Panc1 (cell line): ENCODE measurements around the gene AKAP12. TPM values are rescaled to one million over a fixed set of nuclear protein-coding genes. Genes with fewer than 3 reads are reported as not detected.
A peak's percentile ranks its signal among the peaks of the same experiment; 100 is the strongest.

Source experiments
- ATAC-seq: fragments of 200-7000 bp; cut with Tn5 transposase; 2 replicates; pipeline ENCODE4 v1.9.1; 2020; ENCODE audit warnings: mild to moderate bottlenecking, moderate library complexity
- BruUV-seq: library from RNA; stranded (reverse); fragments of 400-500 nt; replicated peaks from 2 replicates; lab custom pipeline; 2021; lab: Mats Ljungman, UMichigan
- CTCF ChIA-PET: fragments of 300-600 bp; sonication (Branson Sonifier 250); formaldehyde crosslinking; loops from one replicate; lab custom pipeline; 2022; ENCODE audit warnings: antibody characterized with exemption; lab: Charles Lee
- POLR2A ChIA-PET: fragments of 300-600 bp; sonication (Branson Sonifier 250); formaldehyde crosslinking; loops from one replicate; lab custom pipeline; 2022; ENCODE audit warnings: antibody characterized with exemption; lab: Charles Lee
- DNase-seq: peaks from one replicate; pipeline ENCODE4 v3.0.0-alpha.2; 2010; ENCODE audit warnings: low read depth, low spot score
- H3K27ac ChIP-seq: 2 replicates; pipeline ENCODE4 v1.5.1; 2011; ENCODE audit warnings: mild to moderate bottlenecking, low read length, inconsistent platforms
- H3K27me3 ChIP-seq: fragments of 200-500 bp; sonication (Bioruptor generic); 2 replicates; pipeline ENCODE4 v1.6.0; 2014; ENCODE audit warnings: low read length, inconsistent platforms; ENCODE audit not compliant: control insufficient read depth, insufficient read depth
- H3K36me3 ChIP-seq: fragments of 200-500 bp; sonication (Bioruptor generic); 2 replicates; pipeline ENCODE4 v1.5.1; 2014; ENCODE audit warnings: inconsistent platforms, mild to moderate bottlenecking, low read length, moderate library complexity; ENCODE audit not compliant: control insufficient read depth, insufficient read depth
- H3K4me1 ChIP-seq: 2 replicates; pipeline ENCODE4 v1.5.1; 2011; ENCODE audit warnings: inconsistent platforms, mild to moderate bottlenecking, low read length, moderate library complexity; ENCODE audit not compliant: control insufficient read depth, insufficient read depth
- H3K4me3 ChIP-seq, 2 experiments: 2 replicates each; pipeline ENCODE4 v1.5.1; 2011 to 2012; ENCODE audit warnings: low read depth in 2 of 2, low read length in 2 of 2, mild to moderate bottlenecking in 2 of 2, inconsistent platforms in 1 of 2, moderate library complexity in 1 of 2
- H3K9me3 ChIP-seq: fragments of 200-500 bp; sonication (Bioruptor generic); 2 replicates; pipeline ENCODE4 v1.5.1; 2014; ENCODE audit warnings: low read depth, mild to moderate bottlenecking, inconsistent platforms, low read length, moderate library complexity; ENCODE audit not compliant: control insufficient read depth, insufficient read depth
- POLR2AphosphoS5 ChIP-seq: IDR thresholded peaks from 2 replicates; pipeline ENCODE4 v1.6.1; 2012; ENCODE audit warnings: mild to moderate bottlenecking, low read depth, low read length, moderate library complexity
- SIN3A ChIP-seq: IDR thresholded peaks from 2 replicates; pipeline ENCODE4 v1.6.1; 2012; ENCODE audit warnings: low read depth, mild to moderate bottlenecking, low read length, moderate library complexity, borderline replicate concordance; ENCODE audit not compliant: insufficient read depth
- TCF7L2 ChIP-seq: IDR thresholded peaks from 2 replicates; pipeline ENCODE4 v1.6.1; 2011; ENCODE audit warnings: mild to moderate bottlenecking, low read depth, low read length, inconsistent platforms
- in situ Hi-C: cut with HindIII; loops from 2 replicates; pipeline ENCODE4 v1.10.0; 2016; ENCODE audit warnings: low sequenced_read_pairs, low pct_unique_long_range_greater_than_20kb
- intact Hi-C: fragments of 100-400 bp; cut with micrococcal nuclease; formaldehyde crosslinking; loops from one replicate; pipeline ENCODE4 v1.10.0; 2022; ENCODE audit not compliant: unreplicated experiment
- total RNA-seq: library from RNA; stranded (reverse); gene quantifications from one replicate; pipeline ENCODE4 v1.2.1, GENCODE V29; 2021; ENCODE audit not compliant: unreplicated experiment
- TF ChIP-seq, protein P1 (sequence below): fragments of 450-650 bp; IDR thresholded peaks from 2 replicates; pipeline ENCODE4 v1.5.1; 2017; ENCODE audit warnings: mild to moderate bottlenecking
- TF ChIP-seq, protein P2 (sequence below), 2 experiments: IDR thresholded peaks; 2 replicates each; pipeline ENCODE4 v1.6.1; 2011 to 2012; ENCODE audit warnings: low read depth in 2 of 2, control low read depth in 1 of 2, low read length in 1 of 2, mild to moderate bottlenecking in 1 of 2, moderate library complexity in 1 of 2; ENCODE audit not compliant: insufficient read depth in 1 of 2

Gene AKAP12
- total RNA-seq, 1 experiment from 2014 or later: 267 TPM

DNA sequence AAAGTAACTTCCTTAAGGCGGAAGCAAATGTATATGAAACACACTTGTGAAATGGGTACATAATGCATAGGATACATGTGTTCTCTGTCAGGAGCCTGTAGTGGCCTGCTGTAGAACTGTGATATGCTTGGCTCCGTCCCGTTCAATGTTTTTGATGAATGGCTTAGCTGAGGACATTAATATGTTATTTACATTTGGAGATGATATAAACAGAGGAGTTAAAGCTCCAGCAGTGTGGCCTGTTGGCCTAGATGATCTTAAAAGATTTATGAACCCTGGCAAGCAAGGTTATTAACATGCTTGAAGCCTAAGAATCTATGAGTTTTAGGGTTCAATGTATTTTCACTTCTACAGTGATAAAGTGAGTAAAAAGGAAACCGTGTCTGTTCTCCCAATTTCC, 59.2 kb downstream of the AKAP12 start:
- H3K27me3 ChIP-seq: no peaks in the 10 kb centered on the region
- CTCF ChIA-PET: no interaction called here
- in situ Hi-C loops: no loop called here

DNA sequence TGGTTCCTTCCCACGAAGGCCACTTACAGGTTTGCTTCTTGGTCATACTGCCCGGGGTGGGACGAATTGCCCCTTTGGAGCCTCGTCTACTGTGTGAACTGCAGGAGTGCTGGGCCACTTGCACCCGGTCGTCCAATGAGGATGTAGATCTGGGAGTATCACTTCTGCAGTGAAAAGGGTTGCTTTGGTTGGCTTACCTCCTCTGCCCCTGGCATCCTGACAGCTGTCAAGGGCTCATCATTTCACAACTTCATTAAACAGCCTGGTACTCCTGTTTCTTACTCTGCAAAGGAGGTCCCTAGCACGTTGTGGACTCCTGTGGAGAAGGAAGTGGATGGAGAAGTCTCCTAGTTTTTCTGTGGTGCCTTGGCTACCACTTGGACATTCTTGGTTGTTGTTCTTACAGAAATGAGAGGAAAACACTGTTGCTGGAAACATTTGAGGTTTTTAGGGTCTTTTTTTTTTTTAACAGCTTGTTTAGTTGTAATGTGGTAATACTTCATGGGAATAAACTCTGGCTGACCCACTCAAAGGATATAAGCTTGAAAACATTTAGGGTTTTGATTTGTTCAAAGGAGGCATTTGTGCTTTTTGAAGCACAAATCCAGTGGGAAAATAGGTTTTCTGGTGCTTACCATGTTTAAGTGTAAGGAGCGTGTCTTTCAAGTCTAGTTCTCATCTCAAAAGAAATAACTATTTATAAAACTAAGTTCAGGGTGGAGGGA, 60.7 kb downstream of the AKAP12 start:
- intact Hi-C loops (no loop called here), in situ Hi-C loops (no loop called here)
- Histone ChIP-seq H3K9me3 (no peaks in the 10 kb centered on the region), H3K36me3 (no peaks in the 10 kb centered on the region), H3K27ac (no peak overlapping the region), H3K27me3 (no peaks in the 10 kb centered on the region), H3K4me3 (no peak overlapping the region), H3K4me1 (no peaks in the 10 kb centered on the region)
- POLR2A ChIA-PET: no interaction called here
- ATAC-seq: no peak
- no TSS peak for BruUV-seq
- no peak for DNase-seq
- no peak for TF ChIP-seq SIN3A
- TF ChIP-seq, protein P1, sequence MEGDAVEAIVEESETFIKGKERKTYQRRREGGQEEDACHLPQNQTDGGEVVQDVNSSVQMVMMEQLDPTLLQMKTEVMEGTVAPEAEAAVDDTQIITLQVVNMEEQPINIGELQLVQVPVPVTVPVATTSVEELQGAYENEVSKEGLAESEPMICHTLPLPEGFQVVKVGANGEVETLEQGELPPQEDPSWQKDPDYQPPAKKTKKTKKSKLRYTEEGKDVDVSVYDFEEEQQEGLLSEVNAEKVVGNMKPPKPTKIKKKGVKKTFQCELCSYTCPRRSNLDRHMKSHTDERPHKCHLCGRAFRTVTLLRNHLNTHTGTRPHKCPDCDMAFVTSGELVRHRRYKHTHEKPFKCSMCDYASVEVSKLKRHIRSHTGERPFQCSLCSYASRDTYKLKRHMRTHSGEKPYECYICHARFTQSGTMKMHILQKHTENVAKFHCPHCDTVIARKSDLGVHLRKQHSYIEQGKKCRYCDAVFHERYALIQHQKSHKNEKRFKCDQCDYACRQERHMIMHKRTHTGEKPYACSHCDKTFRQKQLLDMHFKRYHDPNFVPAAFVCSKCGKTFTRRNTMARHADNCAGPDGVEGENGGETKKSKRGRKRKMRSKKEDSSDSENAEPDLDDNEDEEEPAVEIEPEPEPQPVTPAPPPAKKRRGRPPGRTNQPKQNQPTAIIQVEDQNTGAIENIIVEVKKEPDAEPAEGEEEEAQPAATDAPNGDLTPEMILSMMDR: no peak
- CTCF ChIA-PET: no interaction called here

More for the DNA sequence above, 59.2 kb downstream of the AKAP12 start:
- DNase-seq (no peak), ATAC-seq (peak; percentile 21; the same call in 1 of the 2 replicates)
- TF ChIP-seq, protein P2, sequence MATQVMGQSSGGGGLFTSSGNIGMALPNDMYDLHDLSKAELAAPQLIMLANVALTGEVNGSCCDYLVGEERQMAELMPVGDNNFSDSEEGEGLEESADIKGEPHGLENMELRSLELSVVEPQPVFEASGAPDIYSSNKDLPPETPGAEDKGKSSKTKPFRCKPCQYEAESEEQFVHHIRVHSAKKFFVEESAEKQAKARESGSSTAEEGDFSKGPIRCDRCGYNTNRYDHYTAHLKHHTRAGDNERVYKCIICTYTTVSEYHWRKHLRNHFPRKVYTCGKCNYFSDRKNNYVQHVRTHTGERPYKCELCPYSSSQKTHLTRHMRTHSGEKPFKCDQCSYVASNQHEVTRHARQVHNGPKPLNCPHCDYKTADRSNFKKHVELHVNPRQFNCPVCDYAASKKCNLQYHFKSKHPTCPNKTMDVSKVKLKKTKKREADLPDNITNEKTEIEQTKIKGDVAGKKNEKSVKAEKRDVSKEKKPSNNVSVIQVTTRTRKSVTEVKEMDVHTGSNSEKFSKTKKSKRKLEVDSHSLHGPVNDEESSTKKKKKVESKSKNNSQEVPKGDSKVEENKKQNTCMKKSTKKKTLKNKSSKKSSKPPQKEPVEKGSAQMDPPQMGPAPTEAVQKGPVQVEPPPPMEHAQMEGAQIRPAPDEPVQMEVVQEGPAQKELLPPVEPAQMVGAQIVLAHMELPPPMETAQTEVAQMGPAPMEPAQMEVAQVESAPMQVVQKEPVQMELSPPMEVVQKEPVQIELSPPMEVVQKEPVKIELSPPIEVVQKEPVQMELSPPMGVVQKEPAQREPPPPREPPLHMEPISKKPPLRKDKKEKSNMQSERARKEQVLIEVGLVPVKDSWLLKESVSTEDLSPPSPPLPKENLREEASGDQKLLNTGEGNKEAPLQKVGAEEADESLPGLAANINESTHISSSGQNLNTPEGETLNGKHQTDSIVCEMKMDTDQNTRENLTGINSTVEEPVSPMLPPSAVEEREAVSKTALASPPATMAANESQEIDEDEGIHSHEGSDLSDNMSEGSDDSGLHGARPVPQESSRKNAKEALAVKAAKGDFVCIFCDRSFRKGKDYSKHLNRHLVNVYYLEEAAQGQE (IDR thresholded peaks at IDR 0.05; ENCODE audit: insufficient read depth in 1 of 2, low read depth in 2 of 2, low read length in 1 of 2): no peak
- TF ChIP-seq POLR2AphosphoS5 (no peak), TCF7L2 (no peak), SIN3A (no peak)
- TF ChIP-seq, protein P1: no peak
- H3K4me1 ChIP-seq: no peaks in the 10 kb centered on the region
- H3K4me3 ChIP-seq: no peak overlapping the region
- no peaks in the 10 kb centered on the region for H3K36me3 ChIP-seq
- no TSS peak for BruUV-seq
- H3K9me3 ChIP-seq: no peaks in the 10 kb centered on the region
- POLR2A ChIA-PET: no interaction called here
- H3K27ac ChIP-seq: no peak overlapping the region
- intact Hi-C loops: no loop called here
